GM18858 (cell line): ENCODE data around the gene PKDCC.
"Not testable (repeated sequence)": the region's sequence is repeated elsewhere in the genome, so short reads cannot be mapped to it uniquely, and the experiment has no call there.

Experiments
- ATAC-seq: cut with Tn5 transposase; IDR thresholded peaks from one replicate; pipeline ENCODE4 v1.9.1; 2021; ENCODE audit not compliant: unreplicated experiment

The PKDCC gene

GRCh38 chr2:42085070-42085469 is 37.2 kb downstream of the PKDCC start:
- ATAC-seq = not testable (repeated sequence)

- no peak for ATAC-seq
Measured at GRCh38 chr2:42085706-42086487, 38.1 kb downstream of the PKDCC start.

DNA sequence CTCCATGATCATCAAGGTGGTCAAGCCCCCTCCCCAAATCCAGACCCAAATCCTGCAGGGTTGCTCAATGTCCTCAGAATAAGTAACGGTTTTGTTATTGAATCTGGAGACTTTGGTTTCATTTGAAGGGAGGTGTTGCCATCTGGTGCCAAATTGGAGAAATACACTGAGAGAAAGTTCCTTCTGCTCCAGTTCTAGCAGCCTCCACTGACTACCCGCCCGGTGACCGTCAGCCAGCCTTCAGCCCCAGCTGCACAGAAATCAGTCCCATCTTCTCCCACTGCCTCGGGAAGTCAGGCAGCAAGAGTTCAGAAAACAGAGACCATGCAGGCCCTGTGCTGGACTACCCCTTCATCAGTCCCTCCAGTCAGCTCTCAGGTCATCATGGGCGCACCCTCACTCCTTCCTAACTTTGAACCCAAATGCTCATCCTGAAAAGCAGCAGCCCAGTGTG is 38.7 kb downstream of the PKDCC start:
- no peak for ATAC-seq

- ATAC-seq = no peak
Measured at GRCh38 chr2:42087137-42087856, 39.5 kb downstream of the PKDCC start.

DNA sequence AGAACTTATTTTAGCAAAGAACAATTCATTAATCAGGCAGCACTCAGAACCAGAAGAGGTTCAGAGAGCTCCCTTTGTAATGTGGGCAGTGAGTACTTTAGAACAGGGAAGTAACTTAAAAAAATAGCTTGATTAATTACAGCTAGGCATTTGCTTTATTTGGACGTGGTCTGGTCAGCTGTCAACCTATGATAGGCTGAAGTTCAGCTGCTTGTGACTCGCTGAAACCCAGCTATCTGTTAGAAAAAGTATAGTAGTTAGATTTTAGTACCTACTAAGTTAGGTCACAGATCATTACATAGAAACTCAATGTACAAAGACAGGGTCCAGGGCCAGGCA is 40.0 kb downstream of the PKDCC start:
- no peak for ATAC-seq

DNA sequence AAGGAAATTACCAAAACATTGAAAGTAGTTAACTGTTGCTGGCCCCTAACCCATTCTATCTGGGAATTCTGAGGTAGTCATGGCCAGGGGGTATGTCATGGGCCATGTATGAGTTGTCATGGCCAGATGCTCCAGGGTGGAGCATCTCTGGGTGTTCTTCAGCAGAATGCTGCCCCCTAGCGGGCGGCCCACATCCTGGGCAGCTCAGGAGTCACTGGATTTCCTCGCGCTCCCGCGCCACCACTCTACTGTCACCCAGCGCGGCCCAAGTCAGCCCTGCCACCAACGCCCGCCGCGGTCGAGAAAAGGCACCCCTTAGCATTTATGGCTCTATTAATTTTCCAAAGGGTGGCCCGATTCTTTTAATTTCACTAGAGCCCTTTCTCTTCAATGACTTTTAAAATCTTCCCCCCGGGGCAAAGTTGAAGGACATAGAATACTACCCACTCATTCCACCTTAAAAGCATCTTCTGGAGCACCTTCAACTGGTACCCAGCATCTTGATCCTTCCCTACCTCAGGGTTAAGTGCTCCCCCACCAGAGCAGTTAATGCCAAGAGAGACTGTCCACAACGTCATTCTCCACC is 41.6 kb downstream of the PKDCC start:
- peak; percentile 85 for ATAC-seq

DNA sequence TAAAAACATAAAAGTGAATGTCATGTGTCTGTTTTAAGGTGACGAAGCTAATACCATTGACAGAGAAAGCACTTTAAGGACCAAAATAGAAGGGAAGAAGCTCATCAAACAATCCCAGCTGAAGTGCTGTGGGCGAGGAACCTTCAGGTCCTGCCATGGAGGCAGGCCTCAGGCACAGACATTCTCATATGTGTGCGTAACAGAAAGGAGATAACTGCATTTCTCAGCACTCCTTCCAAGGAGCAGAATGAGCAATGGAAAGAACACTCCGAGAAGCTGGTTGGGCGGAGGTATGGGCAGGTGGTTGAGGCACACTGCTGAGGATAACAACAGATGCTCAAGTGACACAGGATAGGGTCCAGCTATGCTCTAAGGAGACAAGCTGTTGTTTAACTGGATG is 42.4 kb downstream of the PKDCC start:
- no peak for ATAC-seq

- ATAC-seq = no peak
Measured at GRCh38 chr2:42091671-42092070, 43.9 kb downstream of the PKDCC start.

GRCh38 chr2:42092084-42092996 is 44.5 kb downstream of the PKDCC start:
- ATAC-seq = no peak

- ATAC-seq = no peak
Measured at GRCh38 chr2:42094114-42094513, 46.3 kb downstream of the PKDCC start.

DNA sequence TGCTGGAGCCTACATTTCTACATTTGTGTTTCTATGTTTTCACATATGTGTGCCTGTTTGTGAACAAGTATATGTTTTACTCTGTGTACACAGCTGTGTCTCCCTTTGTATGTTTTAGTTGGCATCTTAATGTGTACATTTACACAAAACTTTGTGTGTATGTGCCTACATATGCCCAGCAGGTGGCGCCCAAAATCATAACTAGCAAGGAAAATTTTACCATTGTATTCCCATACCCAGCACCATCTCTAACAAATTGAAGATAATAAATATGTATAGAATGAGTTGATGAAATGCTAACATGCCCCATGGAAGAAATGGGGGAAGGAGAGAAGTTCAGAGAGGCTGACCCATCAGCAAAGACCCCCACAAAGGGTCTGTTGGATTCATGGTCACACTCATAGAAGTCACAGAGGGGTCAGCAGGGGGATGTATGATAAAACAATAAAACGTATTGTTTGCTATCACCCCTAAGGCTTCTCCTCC is 48.1 kb downstream of the PKDCC start:
- no peak for ATAC-seq

GRCh38 chr2:42096869-42097591 is 49.2 kb downstream of the PKDCC start:
- ATAC-seq = peak; percentile 52

- no peak for ATAC-seq
Measured at GRCh38 chr2:42098571-42099437, 51.0 kb downstream of the PKDCC start.

- no peak for ATAC-seq
Measured at GRCh38 chr2:42099438-42100173, 51.8 kb downstream of the PKDCC start.

- no peak for ATAC-seq
Measured at GRCh38 chr2:42100683-42101205, 52.9 kb downstream of the PKDCC start.

DNA sequence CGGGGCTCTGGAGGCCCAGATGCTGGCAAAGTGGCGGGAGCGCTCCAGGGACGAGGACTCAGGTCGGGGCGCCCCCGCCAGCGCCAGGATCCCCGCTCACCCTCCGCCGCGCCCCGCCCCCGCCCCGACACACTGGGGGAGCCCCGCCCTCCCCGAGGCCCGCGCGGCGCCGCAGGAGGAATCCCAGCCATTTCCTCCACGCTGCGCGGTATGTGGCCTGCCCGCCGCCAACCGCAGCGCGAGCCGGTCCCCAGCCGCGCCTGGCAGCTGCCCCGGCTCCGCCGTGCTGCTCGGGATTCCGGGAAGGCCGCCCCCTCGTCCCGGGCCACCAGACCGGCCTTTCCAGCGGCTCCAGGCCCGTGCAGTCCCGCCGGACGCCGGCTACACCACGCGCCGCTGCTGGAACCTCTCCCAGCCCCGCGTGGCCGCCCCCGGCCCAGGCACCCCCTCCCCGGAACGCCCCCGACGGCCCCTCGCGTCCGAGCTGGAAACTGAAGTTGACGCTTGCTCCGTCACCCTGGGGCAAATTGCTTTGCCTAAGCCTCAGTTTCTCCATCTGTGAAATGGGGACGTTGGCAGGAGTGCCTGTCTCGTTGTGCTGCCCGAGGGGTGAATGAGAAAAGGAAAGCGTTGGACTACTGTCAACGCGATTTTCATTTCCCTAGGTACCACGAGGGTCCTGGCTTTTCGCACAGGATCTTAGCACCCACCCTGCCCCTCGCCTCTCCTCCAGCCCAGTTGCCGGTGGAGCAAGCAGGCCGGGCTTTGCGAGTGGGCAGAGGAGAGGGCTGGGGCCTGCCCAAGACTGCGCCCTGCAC is 53.6 kb downstream of the PKDCC start:
- no peak for ATAC-seq

- ATAC-seq = peak; percentile 44
Measured at GRCh38 chr2:42102024-42102590, 54.3 kb downstream of the PKDCC start.
